NCI-H2196 (cell line): ENCODE data around the gene PLXDC2.

Experiments
- DNase-seq: peaks from one replicate; lab custom pipeline; 2025; ENCODE audit not compliant: unreplicated experiment; lab: John Stamatoyannopoulos, UW

PLXDC2 gene

GRCh38 chr10:19848226-19848985, 32.2 kb downstream of the PLXDC2 start:
- no peak for DNase-seq

DNA sequence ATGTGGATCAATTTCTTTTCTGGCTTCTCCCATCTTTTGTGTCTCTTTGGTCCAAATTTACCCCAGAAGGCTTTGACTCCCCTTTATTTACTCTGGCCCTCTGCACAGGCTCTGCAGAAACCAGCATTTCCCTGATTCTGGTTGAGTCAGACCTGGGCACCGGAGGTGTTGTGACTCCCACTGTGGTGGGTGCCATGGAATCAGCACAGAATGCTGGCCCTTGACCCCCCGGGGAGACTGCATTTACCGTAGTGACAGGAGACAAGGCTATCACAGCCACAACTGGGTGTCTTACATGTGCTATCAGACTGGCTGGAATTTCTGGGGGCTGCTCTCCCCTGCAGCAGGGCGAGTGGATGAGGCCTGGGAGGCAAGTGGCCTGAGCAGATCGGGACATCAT, 37.6 kb downstream of the PLXDC2 start:
- no peak for DNase-seq

- DNase-seq = no peak
Measured at GRCh38 chr10:19857876-19858275, 41.6 kb downstream of the PLXDC2 start.

DNA sequence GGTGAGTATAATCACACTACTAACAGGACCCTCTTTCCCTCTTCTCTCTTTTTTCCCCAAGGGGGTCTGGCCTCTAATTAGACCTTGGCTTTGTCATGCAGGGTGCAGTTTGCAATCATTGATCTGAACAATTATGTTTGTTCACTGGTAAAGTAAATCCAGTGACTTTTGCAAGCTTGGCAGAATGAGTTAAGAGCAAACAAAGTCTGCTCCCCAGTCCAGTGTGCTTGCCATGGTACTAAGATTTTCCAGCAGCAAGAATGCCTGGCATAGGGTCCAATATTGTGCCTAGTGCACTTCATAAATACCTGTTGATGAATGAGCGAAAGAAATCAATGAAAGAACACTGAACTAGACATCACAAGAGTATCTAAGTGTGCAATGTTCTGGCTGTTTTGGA, 43.9 kb downstream of the PLXDC2 start:
- DNase-seq = no peak

DNA sequence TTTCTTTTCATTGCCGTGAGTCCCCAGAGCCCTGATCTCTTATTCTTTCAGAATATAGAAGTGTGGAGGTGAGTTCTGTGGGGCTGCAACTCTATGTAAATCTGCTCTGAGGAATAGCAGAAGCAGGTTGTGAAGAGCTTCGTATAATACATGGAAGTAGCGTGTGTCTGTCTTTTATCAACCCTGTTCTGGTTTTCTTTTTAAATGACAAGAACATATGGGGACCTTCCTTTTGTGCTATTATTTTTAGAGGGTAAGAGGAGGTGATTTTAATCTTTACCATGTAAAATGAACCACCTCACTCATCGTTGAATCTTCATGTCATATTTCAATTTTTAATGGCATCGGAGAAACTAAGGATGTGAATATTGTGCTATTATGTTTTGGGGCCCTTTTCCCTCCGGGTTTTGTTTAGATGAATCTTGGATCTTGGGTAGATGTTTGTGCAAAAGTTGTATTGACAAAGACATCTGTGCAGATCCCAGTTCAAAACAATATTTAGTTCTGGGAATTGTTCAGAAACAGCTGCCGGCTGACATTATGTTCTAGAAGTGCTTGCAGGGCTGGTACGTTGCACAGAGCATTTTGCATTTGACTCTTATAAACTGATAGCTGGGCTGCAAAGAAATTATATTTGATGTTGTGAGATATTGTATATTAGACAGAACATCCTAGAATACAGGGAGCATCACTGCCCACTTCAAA, 46.7 kb downstream of the PLXDC2 start:
- DNase-seq = no peak

DNA sequence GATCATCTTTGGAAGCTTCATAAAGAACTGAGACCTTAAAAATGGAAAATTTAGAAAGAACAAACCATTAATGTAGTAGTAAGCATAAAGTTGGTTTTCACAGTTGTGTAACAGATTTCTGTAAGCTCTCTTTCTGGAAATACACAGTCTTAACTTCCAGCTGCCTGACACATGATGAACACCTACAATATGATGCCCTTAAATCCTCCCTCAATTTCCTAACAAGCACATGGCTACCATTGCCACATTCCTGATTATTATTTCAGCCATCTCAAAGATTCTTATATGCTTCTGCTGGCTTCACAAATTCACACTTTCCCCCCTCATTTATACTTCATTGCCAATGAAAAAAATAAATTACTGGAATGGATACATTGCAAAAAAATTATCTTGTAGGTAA, 49.4 kb downstream of the PLXDC2 start:
- DNase-seq = no peak

GRCh38 chr10:19869370-19869769, 53.1 kb downstream of the PLXDC2 start:
- DNase-seq = no peak

- DNase-seq = no peak
Measured at GRCh38 chr10:19872504-19873271, 56.5 kb downstream of the PLXDC2 start.

GRCh38 chr10:19874190-19874589, 58.0 kb downstream of the PLXDC2 start:
- DNase-seq = no peak

DNA sequence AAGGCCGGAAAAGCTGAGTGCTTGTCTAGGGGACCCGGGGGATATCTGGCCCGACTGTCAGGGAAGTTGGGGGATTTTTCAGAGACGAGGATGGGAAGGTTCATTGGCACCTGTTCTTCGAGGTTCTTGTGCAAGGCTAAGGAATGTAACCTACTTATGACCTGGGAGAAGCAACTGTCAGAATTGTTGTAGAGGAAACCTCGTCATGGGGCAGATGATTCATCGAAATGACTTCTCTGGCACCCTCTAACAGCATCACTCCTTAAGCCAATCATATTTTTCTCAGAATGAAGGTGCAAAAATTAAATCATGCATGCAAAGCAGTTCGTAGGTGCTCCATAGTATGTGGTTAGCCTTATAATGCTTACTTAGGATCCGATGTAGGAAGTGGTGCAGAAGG, 58.6 kb downstream of the PLXDC2 start:
- DNase-seq = no peak

DNA sequence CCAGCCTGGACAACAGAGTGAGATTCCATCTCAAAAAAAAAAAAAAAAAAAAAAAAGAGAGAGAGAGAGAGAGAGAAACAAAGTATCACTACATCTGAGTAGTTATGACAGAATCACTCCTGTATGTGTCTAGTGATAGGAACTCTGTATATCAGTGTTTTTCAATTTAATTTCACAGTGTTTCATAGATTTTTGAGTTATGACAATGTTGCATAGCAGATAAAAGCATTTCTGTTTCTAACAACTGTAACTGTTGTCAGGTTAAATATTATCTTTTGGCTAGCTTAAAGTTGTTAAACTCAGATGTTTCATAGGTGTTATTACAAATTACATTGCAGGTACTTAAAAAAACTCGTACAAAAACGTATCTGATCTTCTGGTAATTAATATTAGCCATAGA, 60.3 kb downstream of the PLXDC2 start:
- no peak for DNase-seq

GRCh38 chr10:19877466-19878255, 61.4 kb downstream of the PLXDC2 start:
- no peak for DNase-seq

DNA sequence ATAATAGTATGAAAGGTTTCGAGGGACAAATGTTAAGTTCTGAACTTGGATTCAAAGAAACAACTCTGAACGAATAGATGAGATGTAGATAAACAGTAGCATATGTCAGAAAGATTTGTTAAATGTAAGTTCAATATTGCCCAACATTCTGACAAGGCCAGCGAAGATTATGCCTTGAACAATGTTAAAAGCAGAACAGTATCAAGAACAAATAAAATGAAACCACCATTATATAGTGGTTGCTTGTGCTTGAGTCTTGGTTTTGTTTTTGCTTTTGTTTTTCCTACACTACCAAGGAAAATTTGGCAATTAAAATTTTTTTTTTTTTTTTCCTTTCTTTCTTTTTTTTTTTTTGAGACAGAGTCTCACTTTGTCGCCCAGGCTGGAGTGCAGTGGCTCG, 66.4 kb downstream of the PLXDC2 start:
- no peak for DNase-seq

DNA sequence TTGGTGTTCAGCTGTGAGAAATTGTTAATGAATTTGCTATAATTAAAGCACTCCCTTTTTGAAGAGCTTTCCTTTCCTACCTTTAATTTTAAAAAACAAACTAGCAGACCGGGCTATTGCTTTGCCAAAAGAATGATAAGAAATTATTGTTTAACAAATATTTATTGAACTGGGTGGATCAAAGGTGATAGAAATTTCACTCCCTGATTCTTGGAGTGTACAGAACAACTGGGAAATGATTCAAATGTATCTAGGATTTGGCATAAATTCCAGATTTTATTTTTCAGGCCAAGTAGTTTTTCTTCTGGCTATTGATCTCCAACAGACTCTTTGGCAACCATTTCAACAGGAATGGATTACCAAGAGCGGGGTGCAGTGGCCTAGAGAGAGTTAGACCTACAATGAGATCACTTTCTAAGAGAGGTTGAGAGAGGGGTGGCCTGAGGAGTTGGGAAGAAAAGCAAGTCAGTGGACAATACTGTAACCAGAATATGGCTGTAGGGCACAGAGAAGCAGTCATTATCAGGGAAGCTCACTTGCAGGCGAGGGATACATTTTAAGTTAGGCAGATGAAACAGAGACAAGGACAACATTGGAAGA, 71.9 kb downstream of the PLXDC2 start:
- no peak for DNase-seq

GRCh38 chr10:19889256-19889655, 73.0 kb downstream of the PLXDC2 start:
- DNase-seq = no peak

- no peak for DNase-seq
Measured at GRCh38 chr10:19891429-19891828, 75.2 kb downstream of the PLXDC2 start.

DNA sequence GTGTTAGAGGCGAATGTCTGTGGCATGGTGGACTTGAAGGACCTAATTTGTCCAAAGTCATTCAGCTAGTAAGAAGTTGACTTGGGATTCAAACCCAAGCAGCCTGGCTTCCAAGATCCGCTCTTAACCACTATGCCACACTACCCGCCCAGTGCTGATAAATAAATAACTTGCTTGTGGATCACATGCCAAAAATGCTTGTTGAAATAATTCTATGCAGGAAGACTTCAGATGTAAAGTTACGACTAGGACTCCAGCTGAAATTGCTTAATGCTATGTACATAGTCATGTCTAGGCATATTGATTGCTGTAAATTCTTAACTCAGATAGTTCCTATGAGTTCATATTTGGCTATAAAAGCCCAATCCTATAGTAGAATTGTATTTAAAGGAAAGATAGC, 76.0 kb downstream of the PLXDC2 start:
- DNase-seq = no peak

- DNase-seq = no peak
Measured at GRCh38 chr10:19892677-19893076, 76.4 kb downstream of the PLXDC2 start.

DNA sequence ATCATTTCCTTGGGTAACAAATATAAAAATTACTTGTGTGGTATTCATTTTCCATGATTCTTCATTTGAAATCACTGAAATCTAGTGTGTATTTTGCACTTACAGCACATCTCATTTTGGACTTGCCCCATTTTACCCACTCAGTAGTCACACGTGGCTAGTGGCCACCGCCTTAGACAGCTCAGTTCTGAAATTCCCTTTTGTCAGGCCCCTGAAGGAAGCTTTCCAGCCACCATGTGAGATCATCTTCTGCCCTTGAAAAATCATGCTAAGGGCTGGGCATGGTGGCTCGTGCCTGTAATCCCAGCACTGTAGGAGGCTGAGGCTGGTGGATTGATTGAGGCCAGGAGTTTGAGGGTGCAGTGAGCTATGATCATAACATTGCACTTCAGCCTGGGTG, 79.3 kb downstream of the PLXDC2 start:
- no peak for DNase-seq

GRCh38 chr10:19902456-19902855, 86.2 kb downstream of the PLXDC2 start:
- DNase-seq = no peak

- no peak for DNase-seq
Measured at GRCh38 chr10:19904202-19904661, 88.0 kb downstream of the PLXDC2 start.
